Hepatocyte (in vitro differentiated cells): ENCODE data around the gene RIC1.

Source experiments
- CTCF ChIP-seq: fragments of 200-600 bp; sonication (generic); IDR thresholded peaks from 2 replicates; pipeline ENCODE4 v1.5.1; 2016; ENCODE audit warnings: antibody characterized with exemption, mild to moderate bottlenecking; ENCODE audit not compliant: poor library complexity
- EZH2 ChIP-seq: fragments of 200-600 bp; sonication (generic); IDR thresholded peaks from 2 replicates; pipeline ENCODE4 v1.6.1; 2016; ENCODE audit warnings: antibody characterized with exemption, mild to moderate bottlenecking, borderline replicate concordance
- EZH2phosphoT487 ChIP-seq: fragments of 200-600 bp; sonication (generic); IDR thresholded peaks from one replicate; pipeline ENCODE4 v1.6.1; 2018; ENCODE audit warnings: antibody characterized with exemption, mild to moderate bottlenecking, low read depth, moderate library complexity; ENCODE audit not compliant: unreplicated experiment, severe bottlenecking

- TF ChIP-seq CTCF, result no peak
- TF ChIP-seq EZH2phosphoT487, result no peak
- TF ChIP-seq EZH2, result no peak
These were observed 589 bp downstream of the RIC1 start for GRCh38 chr9:5629312-5630080.
